ENCODE measurements around the gene UBE2K.
A peak's percentile ranks its signal among the peaks of the same experiment; 100 is the strongest.
"Not testable (repeated sequence)": the region's sequence is repeated elsewhere in the genome, so short reads cannot be mapped to it uniquely, and the experiment has no call there.

Gene UBE2K, protein sequence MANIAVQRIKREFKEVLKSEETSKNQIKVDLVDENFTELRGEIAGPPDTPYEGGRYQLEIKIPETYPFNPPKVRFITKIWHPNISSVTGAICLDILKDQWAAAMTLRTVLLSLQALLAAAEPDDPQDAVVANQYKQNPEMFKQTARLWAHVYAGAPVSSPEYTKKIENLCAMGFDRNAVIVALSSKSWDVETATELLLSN

DNA sequence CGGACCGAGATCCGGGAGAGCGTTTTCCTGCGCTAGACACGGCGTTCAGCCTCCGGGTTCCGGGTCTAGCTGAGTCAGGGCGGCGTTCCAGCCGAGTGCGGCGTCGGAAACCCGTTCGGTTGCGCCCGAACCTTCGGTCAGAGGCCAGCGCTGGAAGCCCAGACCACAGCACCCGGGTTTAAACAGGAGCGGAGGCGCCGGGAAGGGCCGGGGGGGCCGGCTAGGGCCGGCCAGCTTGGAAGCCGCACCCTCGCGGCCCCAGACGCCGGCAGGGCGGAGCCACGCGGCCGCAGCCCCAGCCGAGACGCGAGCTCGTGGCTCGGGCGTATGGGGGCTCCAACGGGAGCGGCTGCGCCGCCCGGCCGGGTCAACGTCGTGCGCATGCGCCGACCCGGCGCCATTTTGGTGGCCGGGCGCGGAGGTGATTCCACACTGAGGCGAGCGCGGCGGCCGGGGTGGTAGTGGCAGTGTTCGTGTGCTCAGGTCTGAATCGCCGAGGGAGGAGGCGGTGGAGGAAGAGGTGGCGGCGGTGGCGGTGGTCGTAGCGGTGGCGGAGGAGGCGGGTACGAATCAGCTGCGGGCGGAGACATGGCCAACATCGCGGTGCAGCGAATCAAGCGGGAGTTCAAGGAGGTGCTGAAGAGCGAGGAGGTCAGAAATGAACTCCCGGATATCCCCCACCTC, at the start of gene UBE2K:
Gene UBE2K (plus strand): TSS at position 397 of the 684 bp plus-strand sequence. CDS start 192 bp downstream, at position 589.
- Mint-ChIP-seq H3K4me3 (peak within 1 kb of the TSS; percentile 95), H3K27me3 (no peaks in the 10 kb centered on the region), H3K27ac (peak within 1 kb of the TSS; percentile 100), H3K36me3 (no peaks in the 10 kb centered on the region), H3K9me3 (no peaks in the 10 kb centered on the region), H3K4me1 (peaks cover 43% of the 10 kb centered on the region)

- no peaks in the 10 kb centered on the region for H3K9me3 Mint-ChIP-seq
- H3K27me3 Mint-ChIP-seq, result no peaks in the 10 kb centered on the region
- no peaks in the 10 kb centered on the region for H3K36me3 Mint-ChIP-seq
- no peak overlapping the region for H3K4me3 Mint-ChIP-seq
- no peaks in the 10 kb centered on the region for H3K4me1 Mint-ChIP-seq
- H3K27ac Mint-ChIP-seq, result no peak overlapping the region
These were observed 49.7 kb upstream of the UBE2K start for GRCh38 chr4:39648213-39648612.

DNA sequence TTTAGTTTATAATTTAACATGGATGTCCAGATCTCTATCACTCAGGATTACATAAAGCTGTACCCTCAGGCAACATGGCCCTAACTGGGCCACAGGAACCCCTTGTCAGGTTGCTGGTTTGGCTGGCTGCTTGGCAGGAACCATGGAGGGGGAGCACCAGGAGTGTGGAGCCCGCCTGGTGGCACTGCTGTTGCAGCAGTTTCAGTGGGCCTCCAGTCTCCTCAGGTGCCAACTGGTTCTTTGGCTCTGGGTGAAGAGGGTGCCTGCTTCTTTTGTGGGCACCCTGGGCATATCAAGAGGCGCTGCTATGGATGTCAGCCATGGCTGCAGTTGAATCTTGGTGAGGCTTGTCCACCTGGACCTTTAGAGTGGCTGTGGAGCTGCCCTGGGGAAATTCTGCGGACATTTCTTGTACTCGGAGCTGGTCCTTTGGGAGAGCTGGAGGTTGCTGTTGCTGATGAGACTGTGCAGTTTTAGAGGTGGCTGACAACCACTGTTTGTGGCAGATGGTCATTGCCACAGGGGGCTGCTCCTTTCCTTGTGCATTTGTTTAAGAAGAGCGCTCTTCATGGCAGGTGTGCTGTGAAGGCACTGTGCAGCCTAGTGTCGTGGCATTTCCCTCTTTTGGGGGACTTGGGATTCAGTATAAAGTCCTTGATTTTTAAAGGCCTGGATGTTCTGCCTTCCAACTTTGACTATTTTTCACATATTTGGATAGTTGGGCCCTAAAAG, 48.9 kb upstream of the UBE2K start:
- Mint-ChIP-seq H3K4me3 (no peak overlapping the region), H3K4me1 (no peaks in the 10 kb centered on the region), H3K36me3 (no peaks in the 10 kb centered on the region), H3K27me3 (no peaks in the 10 kb centered on the region), H3K9me3 (no peaks in the 10 kb centered on the region), H3K27ac (no peak overlapping the region)

GRCh38 chr4:39649639-39650265, 48.2 kb upstream of the UBE2K start:
- Mint-ChIP-seq H3K27me3 (no peaks in the 10 kb centered on the region), H3K9me3 (no peaks in the 10 kb centered on the region), H3K4me3 (no peak overlapping the region), H3K36me3 (no peaks in the 10 kb centered on the region), H3K4me1 (no peaks in the 10 kb centered on the region), H3K27ac (no peak overlapping the region)

- H3K27ac Mint-ChIP-seq, H3K9me3 Mint-ChIP-seq, H3K4me1 Mint-ChIP-seq: not testable (repeated sequence)
These were observed 46.4 kb upstream of the UBE2K start for GRCh38 chr4:39651586-39651985.

DNA sequence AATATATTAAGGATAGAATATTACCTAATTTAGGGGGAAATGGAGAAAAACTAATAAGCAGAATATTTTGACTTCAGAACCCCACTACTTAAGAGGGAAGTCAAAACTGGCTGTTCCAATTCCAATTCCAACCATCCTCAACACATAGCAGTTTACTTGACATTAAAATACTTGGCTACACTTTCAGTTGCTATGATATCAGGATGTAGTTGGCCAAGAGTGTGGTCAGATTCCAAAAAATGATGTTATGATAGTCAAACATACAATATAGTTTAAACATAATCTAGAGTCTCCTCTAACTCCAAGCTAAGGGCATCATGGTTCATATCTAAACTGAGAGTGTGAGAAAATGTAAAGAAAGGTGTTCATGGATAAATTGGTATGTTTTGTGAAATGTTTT, 42.7 kb upstream of the UBE2K start:
- Mint-ChIP-seq H3K27me3 (no peaks in the 10 kb centered on the region), H3K27ac (no peak overlapping the region), H3K36me3 (no peaks in the 10 kb centered on the region), H3K4me3 (no peak overlapping the region), H3K9me3 (no peaks in the 10 kb centered on the region), H3K4me1 (no peaks in the 10 kb centered on the region)

More at GRCh38 chr4:39651586-39651985, 46.4 kb upstream of the UBE2K start:
- H3K36me3 Mint-ChIP-seq, H3K4me3 Mint-ChIP-seq, H3K27me3 Mint-ChIP-seq: not testable (repeated sequence)

DNA sequence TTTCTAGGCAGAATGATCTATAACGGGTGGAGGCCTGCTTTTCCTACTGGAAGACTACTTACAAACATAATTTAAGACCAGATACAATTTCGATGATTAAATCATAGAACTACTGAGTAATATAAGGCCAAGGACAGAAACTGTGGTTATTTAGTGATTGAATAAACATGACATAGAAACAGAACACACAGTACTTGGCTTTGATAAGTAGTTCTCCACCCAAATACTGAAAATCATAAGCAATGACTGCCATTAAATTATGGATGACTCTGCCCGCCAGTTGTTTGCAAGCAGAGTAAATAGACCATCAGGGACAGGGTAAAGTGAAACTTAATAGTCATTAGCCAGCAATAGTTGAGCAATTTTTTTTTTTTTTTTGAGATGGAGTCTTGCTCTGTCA, 42.1 kb upstream of the UBE2K start:
- Mint-ChIP-seq H3K36me3 (no peaks in the 10 kb centered on the region), H3K4me3 (no peak overlapping the region), H3K4me1 (no peaks in the 10 kb centered on the region), H3K9me3 (no peaks in the 10 kb centered on the region), H3K27me3 (no peaks in the 10 kb centered on the region), H3K27ac (no peak overlapping the region)

- H3K4me3 Mint-ChIP-seq, H3K36me3 Mint-ChIP-seq, H3K9me3 Mint-ChIP-seq, H3K27me3 Mint-ChIP-seq, H3K4me1 Mint-ChIP-seq, H3K27ac Mint-ChIP-seq: not testable (repeated sequence)
These were observed 41.3 kb upstream of the UBE2K start for GRCh38 chr4:39656638-39657037.

GRCh38 chr4:39657465-39657864, 40.5 kb upstream of the UBE2K start:
- Mint-ChIP-seq H3K4me3 (no peak overlapping the region), H3K4me1 (no peaks in the 10 kb centered on the region)

DNA sequence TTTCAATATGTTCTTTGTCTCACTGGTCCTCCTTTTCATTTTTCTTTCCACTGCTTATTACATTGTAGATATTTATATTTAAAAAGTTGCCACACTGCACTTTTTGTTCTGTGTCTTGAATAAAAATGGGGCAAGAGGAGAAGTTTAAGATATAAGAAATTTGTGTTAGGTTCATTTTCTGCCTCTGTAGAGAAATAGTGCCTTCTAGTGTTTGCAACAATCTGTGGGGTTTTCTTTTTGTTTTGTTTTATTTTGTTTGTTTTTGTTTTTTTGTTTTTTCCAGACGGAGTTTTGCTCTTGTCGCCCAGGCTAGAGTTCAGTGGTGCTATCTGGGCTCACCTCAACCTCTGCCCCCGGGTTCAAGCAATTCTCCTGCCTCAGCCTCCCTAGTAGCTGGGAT, 39.2 kb upstream of the UBE2K start:
- H3K4me1 Mint-ChIP-seq, result no peaks in the 10 kb centered on the region
- H3K9me3 Mint-ChIP-seq, result no peaks in the 10 kb centered on the region
- no peaks in the 10 kb centered on the region for H3K36me3 Mint-ChIP-seq
- H3K4me3 Mint-ChIP-seq, result no peak overlapping the region
- H3K27ac Mint-ChIP-seq, result no peak overlapping the region
- H3K27me3 Mint-ChIP-seq, result no peaks in the 10 kb centered on the region

More at GRCh38 chr4:39657465-39657864, 40.5 kb upstream of the UBE2K start:
- no peaks in the 10 kb centered on the region for H3K27me3 Mint-ChIP-seq
- H3K36me3 Mint-ChIP-seq, result no peaks in the 10 kb centered on the region
- no peaks in the 10 kb centered on the region for H3K9me3 Mint-ChIP-seq
- H3K27ac Mint-ChIP-seq, result no peak overlapping the region

GRCh38 chr4:39660045-39660444, 37.9 kb upstream of the UBE2K start:
- Mint-ChIP-seq H3K4me3 (no peak overlapping the region), H3K27ac (no peak overlapping the region), H3K36me3 (no peaks in the 10 kb centered on the region), H3K27me3 (no peaks in the 10 kb centered on the region), H3K4me1 (no peaks in the 10 kb centered on the region), H3K9me3 (no peaks in the 10 kb centered on the region)

DNA sequence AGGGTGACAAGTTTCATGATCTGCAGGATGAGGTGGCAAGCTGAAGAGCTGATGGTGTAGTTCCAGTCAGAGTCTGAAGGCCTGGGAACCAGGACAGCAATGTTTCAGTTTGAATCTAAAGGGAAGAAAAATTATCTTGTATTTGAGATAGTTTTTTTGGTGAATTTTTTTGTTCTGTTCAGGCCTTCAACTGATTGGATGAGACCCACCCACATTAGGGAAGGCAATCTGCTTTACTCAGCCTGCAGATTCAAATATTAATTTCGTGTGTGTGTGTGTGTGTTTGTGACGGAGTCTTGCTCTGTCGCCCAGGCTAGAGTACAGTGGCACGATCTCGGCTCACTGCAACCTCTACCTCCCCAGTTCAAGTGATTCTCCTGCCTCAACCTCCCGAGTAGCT, 37.2 kb upstream of the UBE2K start:
- no peaks in the 10 kb centered on the region for H3K36me3 Mint-ChIP-seq
- no peak overlapping the region for H3K4me3 Mint-ChIP-seq
- H3K27ac Mint-ChIP-seq, result no peak overlapping the region
- no peaks in the 10 kb centered on the region for H3K4me1 Mint-ChIP-seq
- no peaks in the 10 kb centered on the region for H3K27me3 Mint-ChIP-seq
- no peaks in the 10 kb centered on the region for H3K9me3 Mint-ChIP-seq

DNA sequence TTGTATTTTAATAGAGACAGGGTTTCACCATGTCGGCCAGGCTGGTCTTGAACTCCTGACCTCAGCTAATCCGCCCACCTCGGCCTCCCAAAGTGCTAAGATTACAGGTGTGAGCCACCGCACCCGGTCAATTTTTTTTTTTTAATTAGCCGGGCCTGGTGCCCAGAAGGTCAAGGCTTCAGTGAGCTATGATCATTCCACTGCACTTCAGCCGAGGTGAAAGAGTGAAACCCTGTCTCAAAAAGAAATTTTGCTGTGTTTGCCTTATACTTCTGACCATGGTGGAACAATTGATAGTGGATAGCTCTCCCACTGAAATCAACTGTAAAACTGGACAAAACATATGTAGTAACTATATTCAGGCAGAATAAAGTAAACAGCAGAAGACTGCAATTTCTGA, 35.3 kb upstream of the UBE2K start:
- Mint-ChIP-seq H3K9me3 (no peaks in the 10 kb centered on the region), H3K4me3 (no peak overlapping the region), H3K27ac (no peak overlapping the region), H3K36me3 (no peaks in the 10 kb centered on the region), H3K27me3 (no peaks in the 10 kb centered on the region), H3K4me1 (no peaks in the 10 kb centered on the region)

DNA sequence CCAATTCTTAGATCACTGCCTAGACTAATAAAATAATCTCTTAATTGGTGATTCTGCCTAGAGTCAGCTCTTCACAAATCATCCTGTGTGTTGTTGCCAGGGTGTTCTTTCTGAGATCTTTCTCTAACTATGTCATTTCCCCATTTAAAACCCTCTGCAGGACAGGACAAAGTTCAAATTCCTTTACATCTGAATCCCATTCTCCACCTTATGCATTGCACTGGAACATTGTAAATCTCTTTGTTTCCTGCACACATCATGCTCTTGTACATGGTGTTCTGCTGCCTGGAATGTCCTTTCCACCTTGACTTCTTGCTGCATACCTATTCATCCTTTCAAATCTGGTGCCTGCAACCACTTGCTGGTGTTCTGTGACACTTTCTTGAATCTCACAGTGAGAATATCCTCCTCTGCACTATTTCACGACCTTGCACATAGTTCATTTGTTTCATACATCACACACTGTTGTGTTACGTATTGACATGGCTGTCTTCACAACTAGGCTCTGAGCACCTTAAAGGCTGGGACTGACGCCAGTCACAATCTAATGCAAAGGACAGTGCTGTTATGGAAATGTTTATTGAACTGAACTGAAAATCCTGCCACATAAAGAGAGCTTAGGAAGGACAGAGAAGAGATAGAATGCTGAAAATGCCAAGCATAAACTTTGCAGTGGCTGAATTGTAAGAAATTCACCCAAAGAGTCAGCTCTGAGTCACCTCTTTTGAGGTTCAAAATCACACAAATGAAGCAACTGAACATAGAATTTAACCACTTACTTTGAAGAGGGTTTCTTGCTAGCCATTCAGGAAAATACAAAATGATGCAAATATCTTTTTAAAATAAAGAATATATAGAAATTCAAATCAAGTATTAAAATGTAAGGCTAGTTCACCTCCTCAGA, 32.9 kb upstream of the UBE2K start:
- Mint-ChIP-seq H3K9me3 (no peaks in the 10 kb centered on the region), H3K4me3 (no peak overlapping the region), H3K4me1 (no peaks in the 10 kb centered on the region), H3K27me3 (no peaks in the 10 kb centered on the region), H3K27ac (no peak overlapping the region), H3K36me3 (no peaks in the 10 kb centered on the region)

DNA sequence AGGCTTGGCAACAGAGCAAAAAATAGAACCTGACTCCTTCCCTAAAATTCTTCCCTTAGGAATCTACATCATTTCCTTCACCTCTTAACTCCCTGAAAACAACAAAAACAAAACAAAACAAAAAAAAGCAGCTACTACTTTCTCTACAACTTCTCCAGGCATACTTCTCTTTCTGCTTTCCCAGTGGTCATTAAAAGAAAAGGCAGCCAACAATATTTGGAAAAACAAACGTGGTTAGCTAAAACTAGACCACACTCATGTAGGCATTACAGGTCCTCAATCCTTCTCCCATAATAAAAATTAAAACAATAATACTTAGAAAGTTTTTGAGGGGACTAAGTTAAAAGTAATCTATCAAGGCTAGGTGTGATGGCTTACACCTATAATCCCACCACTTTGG, 30.2 kb upstream of the UBE2K start:
- no peaks in the 10 kb centered on the region for H3K36me3 Mint-ChIP-seq
- H3K4me3 Mint-ChIP-seq, result no peak overlapping the region
- H3K4me1 Mint-ChIP-seq, result no peaks in the 10 kb centered on the region
- no peak overlapping the region for H3K27ac Mint-ChIP-seq
- no peaks in the 10 kb centered on the region for H3K27me3 Mint-ChIP-seq
- no peaks in the 10 kb centered on the region for H3K9me3 Mint-ChIP-seq

All from activated naive CD4-positive, alpha-beta T cell treated with anti-CD3 and anti-CD28 coated beads, Interleukin-2, amount 50 U/mL, for 24 hours (primary cell).